Vagina (tissue), 2 donors: ENCODE data around the gene SHISA5.

ENCODE experiments used
- CTCF ChIP-seq, 3 experiments: fragments of 450-650 bp in 2 of 3; fragments of 200-600 bp in 1 of 3; sonication (generic) in 1 of 3; IDR thresholded peaks; one replicate each; pipeline ENCODE4 v1.5.1; 2017 to 2019; ENCODE audit warnings: antibody characterized with exemption in 3 of 3, mild to moderate bottlenecking in 2 of 3, moderate library complexity in 2 of 3
- POLR2A ChIP-seq, 2 donors: fragments of 450-650 bp; IDR thresholded peaks; one replicate each; pipeline ENCODE4 v1.6.1; 2017; ENCODE audit warnings: antibody characterized with exemption in 2 of 2, mild to moderate bottlenecking in 2 of 2, moderate library complexity in 2 of 2
- POLR2AphosphoS5 ChIP-seq, 2 donors: sonication (generic); formaldehyde crosslinking; IDR thresholded peaks; one replicate each; pipeline ENCODE4 v1.9.0; 2017; ENCODE audit warnings: antibody characterized with exemption in 2 of 2, mild to moderate bottlenecking in 2 of 2, low read depth in 1 of 2; ENCODE audit not compliant: insufficient read depth in 1 of 2

- TF ChIP-seq POLR2A (IDR thresholded peaks at IDR 0.05) (no peak), CTCF (IDR thresholded peaks at IDR 0.05) (no peak), POLR2AphosphoS5 (IDR thresholded peaks at IDR 0.05; ENCODE audit: insufficient read depth in 1 of 2, low read depth in 1 of 2) (no peak)
Measured at GRCh38 chr3:48418651-48419050, 85.3 kb downstream of the SHISA5 start.
